Right kidney (tissue), 1 donor: ENCODE measurements around the gene TBCE.
"Not testable (repeated sequence)": the region's sequence is repeated elsewhere in the genome, so short reads cannot be mapped to it uniquely, and the experiment has no call there.

ENCODE experiments used
- DNase-seq: peaks from one replicate; pipeline ENCODE4 v3.0.0-alpha.2; 2016

The TBCE gene

GRCh38 chr1:235343726-235344125, 23.5 kb upstream of the TBCE start:
- no peak for DNase-seq

GRCh38 chr1:235351441-235351840, 15.8 kb upstream of the TBCE start:
- DNase-seq, result no peak

- DNase-seq, result no peak
Measured at GRCh38 chr1:235351898-235352297, 15.3 kb upstream of the TBCE start.

- DNase-seq, result no peak
Measured at GRCh38 chr1:235357485-235358373, 9.5 kb upstream of the TBCE start.

GRCh38 chr1:235358899-235359298, 8.3 kb upstream of the TBCE start:
- DNase-seq, result no peak

- not testable (repeated sequence) for DNase-seq
Measured at GRCh38 chr1:235364189-235364588, 3.0 kb upstream of the TBCE start.

- no peak for DNase-seq
Measured at GRCh38 chr1:235366286-235366685, 941 bp upstream of the TBCE start.

- no peak for DNase-seq
Measured at GRCh38 chr1:235368428-235368827, 1.2 kb downstream of the TBCE start.

- no peak for DNase-seq
Measured at GRCh38 chr1:235369802-235370201, 2.6 kb downstream of the TBCE start.

- DNase-seq, result no peak
Measured at GRCh38 chr1:235375919-235376605, 8.8 kb downstream of the TBCE start.

GRCh38 chr1:235378134-235378735, 11.0 kb downstream of the TBCE start:
- DNase-seq, result not testable (repeated sequence)

GRCh38 chr1:235381955-235382739, 14.9 kb downstream of the TBCE start:
- DNase-seq, result not testable (repeated sequence)

- not testable (repeated sequence) for DNase-seq
Measured at GRCh38 chr1:235385633-235386032, 18.4 kb downstream of the TBCE start.

- DNase-seq, result no peak
Measured at GRCh38 chr1:235391874-235392273, 24.6 kb downstream of the TBCE start.

- no peak for DNase-seq
Measured at GRCh38 chr1:235397733-235398132, 30.5 kb downstream of the TBCE start.

- no peak for DNase-seq
Measured at GRCh38 chr1:235399661-235400060, 32.4 kb downstream of the TBCE start.

GRCh38 chr1:235401251-235401650, 34.0 kb downstream of the TBCE start:
- no peak for DNase-seq

GRCh38 chr1:235402457-235403200, 35.4 kb downstream of the TBCE start:
- DNase-seq, result no peak

GRCh38 chr1:235403593-235403992, 36.4 kb downstream of the TBCE start:
- DNase-seq, result no peak

GRCh38 chr1:235404190-235404589, 37.0 kb downstream of the TBCE start:
- DNase-seq, result no peak

GRCh38 chr1:235407419-235407818, 40.2 kb downstream of the TBCE start:
- no peak for DNase-seq

GRCh38 chr1:235408503-235408960, 41.3 kb downstream of the TBCE start:
- DNase-seq, result no peak
